Sigmoid colon (tissue), 7 donors: Measurements from ENCODE around the gene SOX6. TPM values are rescaled to one million over a fixed set of nuclear protein-coding genes. Genes with fewer than 3 reads are reported as not detected.

Source experiments
- DNase-seq: peaks from one replicate; pipeline ENCODE4 v3.0.0-alpha.2; 2019
- H3K27ac ChIP-seq, 4 donors: fragments of 200-600 bp; sonication (generic); one replicate each; pipeline ENCODE4 v1.5.1; 2016 to 2019; ENCODE audit warnings: mild to moderate bottlenecking in 1 of 4
- H3K27me3 ChIP-seq, 3 donors: fragments of 200-600 bp; sonication (generic); one replicate each; pipeline ENCODE4 v1.5.1; 2019; ENCODE audit warnings: mild to moderate bottlenecking in 1 of 3
- H3K36me3 ChIP-seq, 4 donors: fragments of 200-600 bp; sonication (generic); one replicate each; pipeline ENCODE4 v1.5.1; 2016 to 2019
- H3K4me1 ChIP-seq, 4 donors: fragments of 200-600 bp; sonication (generic); one replicate each; pipeline ENCODE4 v1.5.1; 2017 to 2019
- H3K4me3 ChIP-seq, 4 donors: fragments of 200-600 bp; sonication (generic); one replicate each; pipeline ENCODE4 v1.5.1; 2017 to 2019; ENCODE audit warnings: mild to moderate bottlenecking in 2 of 4, moderate library complexity in 1 of 4
- H3K9me3 ChIP-seq, 4 donors: fragments of 200-600 bp in 3 of 4; sonication (generic) in 3 of 4; one replicate each; pipeline versions ENCODE4 v1.5.1 to v1.6.1; 2013 to 2019
- EP300 ChIP-seq, 4 donors: sonication (generic); formaldehyde crosslinking; IDR thresholded peaks; one replicate each; pipeline ENCODE4 v1.6.1; 2017; ENCODE audit warnings: antibody characterized with exemption in 4 of 4
- POLR2A ChIP-seq, 2 donors: fragments of 450-650 bp; IDR thresholded peaks; one replicate each; pipeline ENCODE4 v1.6.1; 2016; ENCODE audit warnings: antibody characterized with exemption in 2 of 2, mild to moderate bottlenecking in 2 of 2, moderate library complexity in 2 of 2
- POLR2AphosphoS5 ChIP-seq, 4 donors: sonication (generic); formaldehyde crosslinking; IDR thresholded peaks; one replicate each; pipeline ENCODE4 v1.6.1; 2017; ENCODE audit warnings: antibody characterized with exemption in 4 of 4
- WGBS, 2 donors: extraction: QIAGEN DNeasy Blood & Tissue Kit; methylation state at CpG; one replicate each; pipeline ENCODE4 v1.1.7; 2013; 5-methylcytosine and 5-hydroxymethylcytosine counted together
- intact Hi-C: fragments of 100-400 bp; cut with DNase I; formaldehyde crosslinking; loops from one replicate; pipeline ENCODE4 v1.15.1; 2023
- polyA plus RNA-seq, 3 donors: library from polyadenylated mRNA; stranded (reverse); fragments of 200-250 nt; gene quantifications; one replicate each; pipeline ENCODE4 v1.2.3, GENCODE V29; 2013
- total RNA-seq, 4 donors: library from RNA; depleted of rRNA; stranded (reverse); fragments of >200 nt; gene quantifications; one replicate each; pipeline ENCODE4 v1.1.0, GENCODE V29; 2016
- TF ChIP-seq, protein P1 (sequence below), 4 experiments: fragments of 450-650 bp in 3 of 4; fragments of 200-600 bp in 1 of 4; IDR thresholded peaks; one replicate each; pipeline ENCODE4 v1.5.1; 2016 to 2019; ENCODE audit warnings: antibody characterized with exemption in 4 of 4, mild to moderate bottlenecking in 3 of 4, moderate library complexity in 2 of 4
- donor health status: healthy with polysubstance abuse.
- donor health status: Bipolar disorder and iron deficiency.
- donor health status: healthy.

Gene SOX6
- total and polyA plus RNA-seq, 7 donors, result 0.46 to 6.1 (median 1.7) TPM

DNA sequence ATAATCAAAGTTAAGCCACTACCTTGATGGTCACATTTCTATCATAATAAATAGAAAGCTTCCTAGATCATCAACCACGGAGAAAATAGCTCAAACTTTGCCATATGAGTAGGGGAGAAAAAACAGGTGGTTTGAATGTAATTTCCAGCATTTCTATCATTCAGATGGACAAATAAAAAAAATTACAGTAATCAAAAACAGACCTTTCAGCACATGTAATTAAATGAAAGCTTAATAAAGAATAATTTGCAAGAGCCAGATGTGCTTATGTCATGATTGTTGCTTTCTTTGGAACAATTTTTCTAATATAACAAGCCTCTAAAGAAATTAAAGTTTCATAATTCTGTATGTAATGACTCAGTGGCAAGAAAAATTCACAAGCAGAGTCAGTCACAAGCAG lies 297.0 kb downstream of the SOX6 start:
- no peaks in the 10 kb centered on the region for H3K4me1 ChIP-seq
- intact Hi-C loops, result no loop called here
- no peak for DNase-seq
- H3K36me3 ChIP-seq, result no peaks in the 10 kb centered on the region
- H3K4me3 ChIP-seq, result no peak overlapping the region
- no peaks in the 10 kb centered on the region for H3K9me3 ChIP-seq
- 81 to 94% methylated on average over 1 of the region's 1 CpG for WGBS, 2 donors
- TF ChIP-seq POLR2A (IDR thresholded peaks at IDR 0.05), result no peak
- TF ChIP-seq, protein P1, sequence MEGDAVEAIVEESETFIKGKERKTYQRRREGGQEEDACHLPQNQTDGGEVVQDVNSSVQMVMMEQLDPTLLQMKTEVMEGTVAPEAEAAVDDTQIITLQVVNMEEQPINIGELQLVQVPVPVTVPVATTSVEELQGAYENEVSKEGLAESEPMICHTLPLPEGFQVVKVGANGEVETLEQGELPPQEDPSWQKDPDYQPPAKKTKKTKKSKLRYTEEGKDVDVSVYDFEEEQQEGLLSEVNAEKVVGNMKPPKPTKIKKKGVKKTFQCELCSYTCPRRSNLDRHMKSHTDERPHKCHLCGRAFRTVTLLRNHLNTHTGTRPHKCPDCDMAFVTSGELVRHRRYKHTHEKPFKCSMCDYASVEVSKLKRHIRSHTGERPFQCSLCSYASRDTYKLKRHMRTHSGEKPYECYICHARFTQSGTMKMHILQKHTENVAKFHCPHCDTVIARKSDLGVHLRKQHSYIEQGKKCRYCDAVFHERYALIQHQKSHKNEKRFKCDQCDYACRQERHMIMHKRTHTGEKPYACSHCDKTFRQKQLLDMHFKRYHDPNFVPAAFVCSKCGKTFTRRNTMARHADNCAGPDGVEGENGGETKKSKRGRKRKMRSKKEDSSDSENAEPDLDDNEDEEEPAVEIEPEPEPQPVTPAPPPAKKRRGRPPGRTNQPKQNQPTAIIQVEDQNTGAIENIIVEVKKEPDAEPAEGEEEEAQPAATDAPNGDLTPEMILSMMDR (IDR thresholded peaks at IDR 0.05), result no peak
- no peak for TF ChIP-seq POLR2AphosphoS5 (IDR thresholded peaks at IDR 0.05)
- TF ChIP-seq EP300 (IDR thresholded peaks at IDR 0.05), result no peak
- no peak overlapping the region for H3K27ac ChIP-seq
- no peaks in the 10 kb centered on the region for H3K27me3 ChIP-seq

DNA sequence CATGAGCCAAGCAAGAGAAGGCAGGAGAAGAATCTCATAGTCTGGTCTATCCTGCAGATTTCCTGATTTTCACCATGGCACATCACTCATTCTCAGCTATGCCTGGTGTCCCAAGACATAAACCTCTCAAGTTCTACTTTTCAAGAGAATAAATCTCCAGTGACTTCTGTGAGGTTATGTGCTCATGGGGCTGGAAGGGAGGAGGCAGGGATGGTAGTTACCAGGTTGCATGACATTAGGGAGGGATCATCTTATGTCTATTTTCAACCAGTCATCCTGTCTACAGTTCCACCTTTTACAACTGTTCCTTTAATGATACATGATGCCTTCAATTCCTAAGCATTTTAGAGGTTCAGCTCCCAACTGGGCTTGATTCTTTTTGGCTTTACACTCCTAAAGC lies 297.7 kb downstream of the SOX6 start:
- Histone ChIP-seq H3K27ac (no peak overlapping the region), H3K9me3 (no peaks in the 10 kb centered on the region), H3K4me3 (no peak overlapping the region), H3K27me3 (no peaks in the 10 kb centered on the region), H3K4me1 (no peaks in the 10 kb centered on the region), H3K36me3 (no peaks in the 10 kb centered on the region)
- intact Hi-C loops, result no loop called here
- DNase-seq, result no peak
- TF ChIP-seq, protein P1 (IDR thresholded peaks at IDR 0.05), result no peak
- TF ChIP-seq POLR2AphosphoS5 (IDR thresholded peaks at IDR 0.05), result no peak
- TF ChIP-seq POLR2A (IDR thresholded peaks at IDR 0.05), result no peak
- TF ChIP-seq EP300 (IDR thresholded peaks at IDR 0.05), result no peak

DNA sequence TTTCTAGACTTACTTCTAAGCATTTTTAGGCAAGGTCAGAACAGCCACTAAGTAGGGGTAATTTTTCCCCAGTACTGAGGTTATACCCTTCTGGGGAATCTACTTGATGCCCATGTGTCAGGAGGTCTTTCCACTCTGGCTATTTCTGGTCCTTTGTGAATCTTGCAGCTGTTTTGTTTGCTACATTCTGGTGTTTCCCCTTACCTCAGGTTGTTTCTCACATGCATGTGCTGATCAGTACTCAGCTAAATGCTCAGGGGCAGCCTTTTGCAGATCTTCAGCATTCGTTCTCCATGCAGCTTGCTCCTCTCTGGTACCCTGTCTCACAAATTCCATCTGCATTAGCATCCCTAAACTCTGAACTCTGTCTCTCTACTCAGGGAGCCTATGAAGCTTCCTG lies 303.6 kb downstream of the SOX6 start:
- H3K27ac ChIP-seq, result no peak overlapping the region
- no peak overlapping the region for H3K4me3 ChIP-seq
- WGBS, 2 donors, result 84 to 86% methylated on average over 1 of the region's 1 CpG
- H3K36me3 ChIP-seq, result no peaks in the 10 kb centered on the region
- no peak for DNase-seq
- intact Hi-C loops, result no loop called here
- no peaks in the 10 kb centered on the region for H3K27me3 ChIP-seq
- TF ChIP-seq POLR2AphosphoS5 (IDR thresholded peaks at IDR 0.05) (no peak), POLR2A (IDR thresholded peaks at IDR 0.05) (no peak), EP300 (IDR thresholded peaks at IDR 0.05) (no peak)
- TF ChIP-seq, protein P1 (IDR thresholded peaks at IDR 0.05), result no peak
- H3K4me1 ChIP-seq, result no peaks in the 10 kb centered on the region
- no peaks in the 10 kb centered on the region for H3K9me3 ChIP-seq

DNA sequence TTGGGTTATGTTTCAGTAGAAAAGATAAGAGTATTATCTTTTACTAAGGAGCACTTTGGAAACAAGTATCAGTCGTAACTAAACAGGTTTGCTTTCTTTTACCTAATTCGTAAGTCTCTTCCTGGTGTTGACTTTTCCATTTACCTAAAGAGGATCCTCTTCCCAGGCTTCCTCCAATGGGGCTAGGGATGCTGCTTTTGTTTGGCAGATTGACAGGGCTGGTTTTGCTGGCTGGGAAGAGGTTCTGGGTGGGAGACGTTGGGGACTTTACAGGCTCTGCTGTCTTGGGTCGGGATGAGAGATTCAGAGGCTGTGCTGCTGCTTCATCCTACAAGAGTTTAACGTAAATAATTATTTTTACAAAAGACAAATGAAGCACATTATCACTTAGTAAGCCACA lies 306.7 kb downstream of the SOX6 start:
- H3K27ac ChIP-seq, result no peak overlapping the region
- intact Hi-C loops, result no loop called here

DNA sequence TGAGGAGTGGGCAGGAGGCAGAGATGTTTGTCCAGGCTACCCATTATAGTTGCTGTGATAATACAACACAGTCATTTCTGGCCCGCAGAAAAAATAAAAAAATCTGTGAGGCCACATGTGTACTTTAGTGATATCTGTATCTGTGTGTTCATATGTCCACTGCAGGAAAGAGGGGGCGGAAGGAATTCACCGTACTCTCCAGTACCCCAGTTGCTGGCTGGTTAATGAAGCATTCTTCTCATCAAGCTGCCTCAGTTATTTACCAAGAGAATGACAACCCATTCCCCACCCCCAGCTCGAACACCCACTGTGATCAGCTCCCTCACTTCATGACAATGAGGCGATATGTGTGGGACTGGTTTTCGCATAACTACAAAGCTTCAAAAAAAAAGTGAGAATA lies 309.3 kb downstream of the SOX6 start:
- no peak for DNase-seq
- Histone ChIP-seq H3K27ac (no peak overlapping the region), H3K36me3 (no peaks in the 10 kb centered on the region), H3K27me3 (no peaks in the 10 kb centered on the region), H3K9me3 (no peaks in the 10 kb centered on the region), H3K4me1 (no peaks in the 10 kb centered on the region), H3K4me3 (no peak overlapping the region)
- intact Hi-C loops, result no loop called here
- 87 to 91% methylated on average over 6 of the region's 6 CpGs for WGBS, 2 donors
- TF ChIP-seq POLR2A (IDR thresholded peaks at IDR 0.05) (no peak), POLR2AphosphoS5 (IDR thresholded peaks at IDR 0.05) (no peak), EP300 (IDR thresholded peaks at IDR 0.05) (no peak)
- TF ChIP-seq, protein P1 (IDR thresholded peaks at IDR 0.05), result no peak

More for the DNA sequence above, 306.7 kb downstream of the SOX6 start:
- WGBS, 2 donors, result 81 to 84% methylated on average over 5 of the region's 5 CpGs
- no peaks in the 10 kb centered on the region for H3K36me3 ChIP-seq
- H3K9me3 ChIP-seq, result no peaks in the 10 kb centered on the region
- H3K27me3 ChIP-seq, result no peaks in the 10 kb centered on the region
- DNase-seq, result no peak
- TF ChIP-seq EP300 (IDR thresholded peaks at IDR 0.05), result no peak
- no peak for TF ChIP-seq POLR2A (IDR thresholded peaks at IDR 0.05)
- TF ChIP-seq POLR2AphosphoS5 (IDR thresholded peaks at IDR 0.05), result no peak
- TF ChIP-seq, protein P1 (IDR thresholded peaks at IDR 0.05), result no peak
- no peaks in the 10 kb centered on the region for H3K4me1 ChIP-seq
- no peak overlapping the region for H3K4me3 ChIP-seq
